HG02852 (cell line): ENCODE results near the gene TSPAN5.
"Not testable (repeated sequence)": the region's sequence is repeated elsewhere in the genome, so short reads cannot be mapped to it uniquely, and the experiment has no call there.

ENCODE experiments used
- ATAC-seq: cut with Tn5 transposase; IDR thresholded peaks from one replicate; pipeline ENCODE4 v1.9.1; 2021; ENCODE audit warnings: mild to moderate bottlenecking, moderate library complexity; ENCODE audit not compliant: unreplicated experiment

TSPAN5 gene

DNA sequence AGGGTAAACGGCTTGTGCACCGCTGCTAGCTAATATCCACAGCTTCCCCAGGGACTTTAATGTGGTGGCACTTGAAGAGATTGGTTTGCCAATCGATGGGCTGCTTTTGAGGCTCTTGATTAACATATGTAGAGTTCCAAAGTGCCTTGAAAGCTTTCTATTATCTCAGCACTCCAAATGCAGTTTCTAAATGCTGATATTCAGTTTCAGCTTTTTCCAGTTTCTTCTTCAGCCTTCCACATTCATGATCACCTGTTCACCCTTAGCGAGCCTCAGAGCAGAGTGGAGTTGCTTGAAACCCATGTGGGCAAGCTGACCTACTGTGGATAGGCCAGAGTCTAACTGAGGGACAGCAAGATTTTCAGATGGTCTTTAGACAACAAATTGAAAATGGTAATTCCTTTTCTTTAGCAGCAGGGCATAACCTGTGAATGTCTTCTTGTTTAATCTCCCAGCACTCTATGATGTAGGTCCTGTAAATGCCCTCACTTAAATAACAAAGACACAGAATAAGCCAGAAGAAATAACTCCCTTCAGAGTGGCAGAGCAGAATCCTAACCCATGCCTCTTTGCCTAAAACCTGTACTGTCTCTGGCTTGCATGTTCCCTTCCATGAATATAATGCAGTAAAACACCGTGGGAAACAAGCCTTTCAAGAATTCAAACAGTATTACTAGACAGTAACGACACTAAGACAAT is 99.8 kb downstream of the TSPAN5 start:
- ATAC-seq = no peak

- no peak for ATAC-seq
Observed at GRCh38 chr4:98557194-98557892, 101.1 kb downstream of the TSPAN5 start.

- no peak for ATAC-seq
Observed at GRCh38 chr4:98556451-98556850, 102.0 kb downstream of the TSPAN5 start.

GRCh38 chr4:98555798-98556445 is 102.5 kb downstream of the TSPAN5 start:
- no peak for ATAC-seq

DNA sequence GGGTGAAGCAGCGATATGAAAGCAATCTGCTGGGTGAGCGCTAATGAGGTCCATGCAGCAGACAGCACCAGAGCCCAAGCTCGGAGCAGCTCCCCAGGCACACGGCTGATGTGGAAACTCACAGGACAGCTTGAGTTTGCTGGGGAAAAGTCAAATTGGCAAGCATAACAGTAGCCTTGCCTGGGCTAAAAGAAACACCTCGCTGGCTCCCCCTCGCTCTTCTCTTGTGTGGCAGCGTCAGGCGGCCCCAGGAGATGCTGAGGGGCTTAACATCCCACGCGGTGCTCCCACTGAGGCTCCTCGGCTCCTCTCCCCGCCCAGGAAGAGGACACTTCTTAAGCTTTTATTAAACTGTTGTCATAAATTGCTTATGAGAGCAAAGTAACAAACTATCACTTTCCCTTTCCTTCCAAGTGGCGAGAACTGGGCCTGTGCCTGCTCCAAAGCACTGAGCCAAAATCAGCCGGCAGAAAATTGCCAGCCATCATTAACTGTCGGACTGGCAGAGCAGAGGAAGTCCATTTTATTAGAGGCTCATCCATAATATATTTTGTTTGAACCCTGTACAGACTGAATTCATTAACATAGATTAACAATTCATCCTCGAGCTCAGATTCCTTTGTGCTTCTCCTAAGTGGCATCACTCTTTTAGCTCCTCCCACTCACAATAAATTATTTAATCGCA is 111.4 kb downstream of the TSPAN5 start:
- ATAC-seq = no peak

GRCh38 chr4:98544818-98545414 is 113.5 kb downstream of the TSPAN5 start:
- ATAC-seq = no peak

DNA sequence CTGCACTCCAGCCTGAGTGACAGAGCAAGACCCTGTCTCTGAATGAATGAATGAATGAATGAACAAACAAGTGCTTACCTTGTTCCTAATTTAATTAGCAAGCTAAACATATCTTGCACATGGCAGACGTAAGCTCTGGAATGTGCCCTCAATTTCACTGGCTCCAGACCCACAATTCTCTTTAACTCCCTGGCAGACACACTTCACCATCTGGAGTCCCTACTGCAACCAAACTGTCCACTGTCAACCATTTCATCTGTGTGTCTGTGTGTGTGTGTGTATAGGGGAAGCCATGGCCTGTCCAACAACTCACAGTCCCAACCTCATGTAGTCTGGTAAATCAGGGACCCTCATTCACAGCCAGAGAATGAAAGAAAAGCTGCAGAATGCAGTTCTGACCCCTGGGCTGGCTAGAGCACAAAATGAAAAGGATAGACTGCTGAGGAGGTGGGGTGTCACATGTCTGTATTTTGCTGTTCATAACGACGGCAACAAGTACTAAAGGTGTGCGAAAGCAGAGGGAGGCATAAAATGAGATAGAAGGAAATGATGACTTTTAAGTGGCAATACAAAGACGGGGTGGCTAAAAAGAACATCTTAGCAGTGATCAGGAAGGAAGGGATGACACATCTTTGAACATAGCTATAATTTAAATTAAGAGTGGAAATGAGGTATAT is 114.1 kb downstream of the TSPAN5 start:
- no peak for ATAC-seq

DNA sequence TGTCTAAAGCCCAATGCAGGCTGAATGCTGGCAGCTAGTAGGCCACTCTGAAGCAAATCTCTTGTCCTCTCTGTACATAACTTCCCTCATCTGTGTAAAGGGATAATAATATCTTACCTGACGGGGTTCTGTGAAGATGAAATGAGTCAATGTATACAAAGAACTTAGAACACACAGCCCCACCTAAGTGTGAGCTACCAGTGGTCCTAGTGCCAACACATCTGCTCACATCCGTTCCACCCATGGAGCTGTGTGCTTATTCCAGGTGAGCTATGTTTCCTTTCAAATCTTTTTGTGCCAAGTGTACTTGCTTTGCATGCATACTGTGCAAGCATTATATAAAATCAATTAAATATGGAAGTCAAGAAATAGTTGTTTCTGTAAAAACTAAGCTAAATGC is 116.4 kb downstream of the TSPAN5 start:
- no peak for ATAC-seq

DNA sequence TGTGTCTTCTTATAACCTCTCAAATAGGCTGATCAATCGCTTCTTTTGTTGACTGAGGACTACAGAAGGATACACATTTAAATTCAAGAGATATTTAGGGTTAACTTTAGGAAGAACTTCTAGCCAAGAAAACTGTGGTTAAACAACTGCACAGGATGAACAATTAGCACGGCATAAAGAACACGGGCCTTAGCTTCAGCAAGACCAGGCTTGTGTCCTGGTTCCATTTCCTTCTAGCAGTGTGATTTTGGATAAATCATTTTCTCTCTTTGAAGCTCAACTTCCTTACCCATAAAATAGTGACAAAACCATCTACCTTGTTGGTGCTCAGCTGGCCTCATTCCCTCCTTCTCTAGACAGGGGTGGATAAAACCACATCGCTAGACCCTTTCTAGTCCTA is 117.6 kb downstream of the TSPAN5 start:
- no peak for ATAC-seq

DNA sequence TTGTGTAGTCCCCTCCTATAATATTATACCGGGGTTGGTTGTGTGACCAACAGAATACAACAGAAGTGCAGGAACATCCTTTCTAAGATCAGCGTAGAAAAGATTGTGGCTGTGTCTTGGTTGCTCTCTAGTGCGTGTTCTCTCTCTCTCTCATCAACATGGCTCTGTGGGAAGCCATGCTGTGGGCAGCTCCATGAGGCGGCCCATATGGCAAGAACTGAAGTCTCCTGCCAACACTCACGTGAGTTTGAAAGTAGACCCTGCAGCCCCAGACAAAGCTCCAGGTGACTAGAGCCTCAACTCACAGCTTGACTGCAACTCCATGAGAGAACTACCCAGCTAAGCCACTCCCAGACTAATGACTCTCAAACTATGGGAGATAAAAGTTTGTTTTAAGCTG is 118.7 kb downstream of the TSPAN5 start:
- no peak for ATAC-seq

GRCh38 chr4:98539299-98539698 is 119.1 kb downstream of the TSPAN5 start:
- ATAC-seq = no peak

GRCh38 chr4:98536631-98537030 is 121.8 kb downstream of the TSPAN5 start:
- no peak for ATAC-seq

DNA sequence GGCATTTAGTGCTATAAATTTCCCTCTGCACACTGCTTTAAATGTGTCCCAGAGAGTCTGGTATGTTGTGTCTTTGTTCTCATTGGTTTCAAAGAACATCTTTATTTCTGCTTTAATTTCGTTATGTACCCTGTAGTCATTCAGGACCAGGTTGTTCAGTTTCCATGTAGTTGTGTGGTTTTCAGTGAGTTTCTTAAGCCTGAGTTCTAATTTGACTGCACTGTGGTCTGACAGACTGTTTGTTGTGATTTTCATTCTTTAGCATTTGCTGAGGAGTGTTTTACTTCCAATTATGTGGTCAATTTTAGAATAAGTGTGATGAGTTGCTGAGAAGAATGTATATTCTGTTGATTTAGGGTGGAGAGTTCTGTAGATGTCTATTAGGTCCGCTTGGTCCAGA is 124.3 kb downstream of the TSPAN5 start:
- not testable (repeated sequence) for ATAC-seq

DNA sequence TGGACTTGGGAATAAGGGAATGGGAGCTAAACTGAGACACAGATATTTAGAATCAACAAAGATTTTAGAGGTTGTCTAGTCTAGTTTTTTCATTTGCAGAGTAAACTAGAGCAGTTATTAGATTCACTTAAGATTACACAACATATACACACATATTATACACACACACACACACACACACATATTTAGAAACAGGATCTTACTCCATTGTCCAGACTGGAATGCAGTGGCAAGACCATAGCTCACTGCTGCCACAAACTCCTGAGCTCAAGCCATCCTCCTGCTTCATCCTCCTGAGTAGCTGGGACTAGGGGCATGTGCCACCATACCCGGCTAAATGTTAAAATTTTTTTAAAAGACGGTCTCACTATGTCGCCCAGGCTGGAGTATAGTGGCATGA is 127.8 kb downstream of the TSPAN5 start:
- no peak for ATAC-seq

GRCh38 chr4:98529970-98530569 is 128.3 kb downstream of the TSPAN5 start:
- ATAC-seq = no peak

- no peak for ATAC-seq
Observed at GRCh38 chr4:98528882-98529281, 129.5 kb downstream of the TSPAN5 start.

DNA sequence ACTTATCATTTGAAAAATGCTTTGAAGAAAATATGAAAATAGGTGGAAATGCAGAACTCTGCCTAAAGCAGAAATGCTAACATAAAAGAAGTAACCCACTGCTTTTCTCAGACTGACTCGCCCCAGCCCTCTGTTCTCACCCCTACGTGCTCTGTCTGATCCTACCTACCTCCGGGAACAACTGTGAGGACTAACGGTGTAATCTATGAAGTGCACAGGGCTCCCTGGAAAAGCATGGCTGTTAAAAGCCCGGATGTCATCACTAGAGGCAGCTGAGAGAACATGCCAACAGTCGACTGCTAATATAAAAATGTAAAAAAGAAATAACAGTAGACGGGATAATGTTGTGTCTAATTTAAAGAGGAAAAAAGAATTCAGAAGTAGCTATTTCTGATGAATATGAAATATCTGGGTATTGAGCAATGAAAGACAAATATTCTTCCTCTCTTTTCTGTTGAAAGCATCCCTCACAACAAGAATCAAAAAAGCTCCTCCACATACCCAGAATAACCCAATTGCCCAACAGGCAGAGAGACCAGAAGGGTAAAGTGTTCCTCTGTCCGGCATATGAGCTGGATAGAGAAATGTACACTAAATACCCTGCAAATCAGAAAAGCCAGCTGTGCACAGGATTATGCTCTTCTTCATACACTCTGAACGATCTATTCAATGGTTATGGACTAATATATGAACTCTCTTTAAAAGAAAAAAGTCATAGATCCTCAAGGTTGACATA is 130.7 kb downstream of the TSPAN5 start:
- ATAC-seq = no peak

- ATAC-seq = no peak
Observed at GRCh38 chr4:98524230-98524629, 134.2 kb downstream of the TSPAN5 start.

- ATAC-seq = no peak
Observed at GRCh38 chr4:98522636-98523395, 135.6 kb downstream of the TSPAN5 start.
